Adrenal gland (tissue), 19 donors: ENCODE results near the gene CIP2A. TPM values are rescaled to one million over a fixed set of nuclear protein-coding genes. Genes with fewer than 3 reads are reported as not detected.

Experiments
- DNase-seq, 7 donors: peaks; one replicate each; pipeline ENCODE4 v3.0.0-alpha.2; 2019 to 2020
- H3K27ac ChIP-seq, 5 donors: fragments of 200-600 bp; sonication (generic) in 4 of 5; 1 replicate in 3 of 5; 2 replicates in 2 of 5; pipeline versions ENCODE4 v1.5.1 to v1.8.0; 2016 to 2020; ENCODE audit warnings: mild to moderate bottlenecking in 1 of 5
- H3K27me3 ChIP-seq: fragments of 200-600 bp; 2 replicates; pipeline ENCODE4 v1.8.0; 2021
- H3K36me3 ChIP-seq, 2 donors: fragments of 200-600 bp; replicated peaks in 1 of 2; 1 replicate in 1 of 2; 2 replicates in 1 of 2; pipeline versions ENCODE4 v1.5.1 to v1.8.0; 2018 to 2022
- H3K4me1 ChIP-seq, 2 donors: fragments of 200-600 bp; replicated peaks in 1 of 2; 1 replicate in 1 of 2; 2 replicates in 1 of 2; pipeline versions ENCODE4 v1.5.1 to v1.8.0; 2018 to 2021
- H3K4me3 ChIP-seq, 4 donors: fragments of 200-600 bp; sonication (generic) in 3 of 4; one replicate each; pipeline ENCODE4 v1.5.1; 2016 to 2018
- H3K9me3 ChIP-seq, 3 donors: fragments of 200-600 bp; sonication (generic) in 1 of 3; replicated peaks in 1 of 3; 1 replicate in 2 of 3; 2 replicates in 1 of 3; pipeline versions ENCODE4 v1.5.1 to v1.8.0; 2016 to 2021
- CTCF ChIP-seq, 6 experiments: fragments of 450-650 bp in 4 of 6; fragments of 200-600 bp in 2 of 6; sonication (generic) in 1 of 6; IDR thresholded peaks; 1 replicate in 5 of 6; 2 replicates in 1 of 6; pipeline versions ENCODE4 v1.5.1 to v1.8.0; 2016 to 2021; ENCODE audit warnings: antibody characterized with exemption in 6 of 6, mild to moderate bottlenecking in 2 of 6, moderate library complexity in 1 of 6
- POLR2A ChIP-seq, 2 donors: fragments of 450-650 bp; IDR thresholded peaks; one replicate each; pipeline ENCODE4 v1.6.1; 2017; ENCODE audit warnings: antibody characterized with exemption in 2 of 2, mild to moderate bottlenecking in 2 of 2, moderate library complexity in 1 of 2
- WGBS, 4 donors: extraction: QIAGEN DNeasy Blood & Tissue Kit in 2 of 4; methylation state at CpG; one replicate each; pipeline versions ENCODE4 v1.1.5 to v1.1.7; 2013 to 2017; 5-methylcytosine and 5-hydroxymethylcytosine counted together
- intact Hi-C, 2 donors: fragments of 100-400 bp; cut with DNase I; formaldehyde crosslinking; loops; one replicate each; pipeline versions ENCODE4 v1.14.1 to v1.15.0; 2022 to 2023
- long read RNA-seq, 10 donors: library from polyadenylated mRNA in 3 of 10; unstranded in 2 of 10; stranded (forward) in 1 of 10; transcript quantifications; one replicate each; pipeline ENCODE4 v2.0.0 and lab custom pipeline, GENCODE V29; 2021 to 2026
- polyA plus RNA-seq, 3 donors: library from polyadenylated mRNA; stranded (reverse); fragments of 200-250 nt in 2 of 3; fragments of 350-450 nt in 1 of 3; fragmentation: Illumina TruSeq in 1 of 3; extraction: RNeasy Lipid Tissue Mini Kit (QIAGEN cat#74804) in 1 of 3; gene quantifications; one replicate each; pipeline ENCODE4 v1.2.3, GENCODE V29; 2013 to 2014
- total RNA-seq, 9 donors: library from RNA; depleted of rRNA in 4 of 9; stranded (reverse); fragments of >200 nt in 4 of 9; fragments of 120-200 nt in 1 of 9; fragmentation: NEBNext Ultra II Directional in 1 of 9; extraction: Animal tissue kit (Norgen Biotek cat#: 25700) in 1 of 9; gene quantifications; one replicate each; pipeline versions ENCODE4 v1.1.0 to v1.2.4, GENCODE V29; 2013 to 2023
- donor health status: healthy with polysubstance abuse.
- donor health status: Bipolar disorder and iron deficiency.
- donor health status: DM: yes; HTN: yes; CAD: no.
- donor health status: DM: no; HTN: no; CAD: no.
- donor health status: DM: no; HTN: no; CAD: no.
- donor health status: DM: yes; HTN: yes; CAD: no.

The CIP2A gene
- total RNA-seq (10 to 100 TPM in 2 of 9 donors, 1 to 10 TPM in 7; 1.9 to 16.6 (median 3.9) TPM), polyA plus RNA-seq (1 to 10 TPM in 2 of 3 donors, under 1 TPM in 1; 0.97 to 3.1 (median 1.1) TPM)
- long read RNA-seq, donor 1, partial matches to known transcripts = 28 of 28 reads
- long read RNA-seq, donor 1, other reads (novel, unspliced or antisense) = 0 of 28 reads
- long read RNA-seq, donor 2, partial matches to known transcripts = 19 of 19 reads
- long read RNA-seq, donor 2, other reads (novel, unspliced or antisense) = 0 of 19 reads
- long read RNA-seq, donor 3 = 0 reads
- long read RNA-seq, donor 4, partial matches to known transcripts = 4 of 4 reads
- long read RNA-seq, donor 4, other reads (novel, unspliced or antisense) = 0 of 4 reads
- long read RNA-seq, donor 5, partial matches to known transcripts = 1 of 1 reads
- long read RNA-seq, donor 5, other reads (novel, unspliced or antisense) = 0 of 1 reads
- long read RNA-seq, donor 6 = 0 reads
- long read RNA-seq, donor 7 = 0 reads
- long read RNA-seq, donor 8, partial matches to known transcripts = 5 of 5 reads
- long read RNA-seq, donor 8, other reads (novel, unspliced or antisense) = 0 of 5 reads
- long read RNA-seq, donor 9, partial matches to known transcripts = 43 of 43 reads
- long read RNA-seq, donor 9, other reads (novel, unspliced or antisense) = 0 of 43 reads
- long read RNA-seq, donor 10 = 0 reads

- Histone ChIP-seq H3K27me3 (no peaks in the 10 kb centered on the region), H3K36me3 (no peaks in the 10 kb centered on the region), H3K4me3 (peak within 1 kb of the TSS; percentile 7 to 80 (median 62)), H3K4me1 (peaks cover 3 to 23% of the 10 kb centered on the region in 2 donors), H3K27ac (peak within 1 kb of the TSS; percentile 48 to 95 (median 90)), H3K9me3 (no peaks in the 10 kb centered on the region)
- 0 to 1% (median 0%) methylated on average over 25 to 59 of the region's 59 CpGs for WGBS, 4 donors
- TF ChIP-seq CTCF (IDR thresholded peaks at IDR 0.05) (peak in 3 of 6 experiments; percentile 12 to 41 (median 18)), POLR2A (IDR thresholded peaks at IDR 0.05) (peak; percentile 68 to 72)
- intact Hi-C loops = no loop called here
- peak; percentile 81 to 92 (median 87) for DNase-seq
These were observed at the start of gene CIP2A, which contains the start of gene DZIP3 for GRCh38 chr3:108589081-108589997. CIP2A (minus strand) TSS chr3:108589438; CDS start chr3:108589375, 63 bp downstream. DZIP3 (plus strand) TSS chr3:108589722; CDS start chr3:108605407, 15,685 bp downstream.

- peaks cover 0 to 4% of the 10 kb centered on the region in 2 donors for H3K36me3 ChIP-seq
- WGBS, 4 donors = 91 to 98% (median 96%) methylated on average over 1 of the region's 1 CpG
- no peak overlapping the region for H3K4me3 ChIP-seq
- H3K27ac ChIP-seq = no peak overlapping the region
- intact Hi-C loops = no loop called here
- no peaks in the 10 kb centered on the region for H3K9me3 ChIP-seq
- H3K4me1 ChIP-seq = no peaks in the 10 kb centered on the region
- DNase-seq = no peak
- H3K27me3 ChIP-seq = no peaks in the 10 kb centered on the region
- no peak for TF ChIP-seq CTCF (IDR thresholded peaks at IDR 0.05)
- TF ChIP-seq POLR2A (IDR thresholded peaks at IDR 0.05) = no peak
These were observed 40.7 kb upstream of the CIP2A start for GRCh38 chr3:108629974-108630373.

GRCh38 chr3:108623504-108623903 lies 34.3 kb upstream of the CIP2A start:
- Histone ChIP-seq H3K27me3 (no peaks in the 10 kb centered on the region), H3K9me3 (no peaks in the 10 kb centered on the region), H3K27ac (no peak overlapping the region), H3K4me1 (no peaks in the 10 kb centered on the region), H3K36me3 (no peaks in the 10 kb centered on the region), H3K4me3 (no peak overlapping the region)
- DNase-seq = no peak
- WGBS, 4 donors = 88 to 93% (median 91%) methylated on average over 3 of the region's 3 CpGs
- intact Hi-C loops = no loop called here
- TF ChIP-seq CTCF (IDR thresholded peaks at IDR 0.05) (no peak), POLR2A (IDR thresholded peaks at IDR 0.05) (no peak)
